Measurements from ENCODE around the gene SVBP.

Gene SVBP

DNA sequence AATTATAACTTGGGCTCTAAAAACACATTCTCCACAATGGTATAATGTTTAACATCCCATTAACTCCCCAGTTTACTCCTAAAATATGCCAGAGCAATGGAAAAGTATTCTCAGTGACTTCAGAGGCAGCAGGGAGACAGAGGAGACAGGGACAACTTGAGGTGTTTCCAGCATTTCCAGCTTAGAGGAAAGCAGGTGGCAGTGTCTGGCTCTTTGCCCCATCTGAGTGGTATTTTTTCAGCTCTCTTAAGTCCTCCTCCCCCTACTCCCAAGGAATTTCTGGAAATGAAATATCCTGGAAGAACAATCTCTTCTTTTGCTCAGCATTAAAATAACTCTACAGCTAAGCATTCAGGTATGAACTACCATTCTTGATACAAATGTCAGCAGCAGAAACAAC lies 11.0 kb downstream of the SVBP start:
- peaks cover 2% of the 10 kb centered on the region for H3K79me1 ChIP-seq (replicated peaks; ENCODE audit: low read length, poor library complexity, severe bottlenecking)
- H3K14ac ChIP-seq (ENCODE audit: low read length in 2 of 2), result no peak overlapping the region
- no peak overlapping the region for H3K4me3 ChIP-seq (ENCODE audit: insufficient read depth in 1 of 2, low read depth in 1 of 2, low read length in 2 of 2)
- H3K23ac ChIP-seq (ENCODE audit: low read length in 2 of 2), result no peak overlapping the region
- H3K4ac ChIP-seq (ENCODE audit: low read depth in 1 of 2, low read length in 2 of 2), result no peak overlapping the region
- H3K9ac ChIP-seq (ENCODE audit: low read length), result no peak overlapping the region
- H4K91ac ChIP-seq (ENCODE audit: low read length), result no peak overlapping the region
- no peaks in the 10 kb centered on the region for H3K27me3 ChIP-seq (ENCODE audit: control insufficient read depth in 1 of 2, insufficient read depth in 1 of 2, low read length in 2 of 2)
- no peak for DNase-seq
- no peak overlapping the region for H3K4me2 ChIP-seq (ENCODE audit: low read length, poor library complexity, severe bottlenecking)
- no peak overlapping the region for H4K8ac ChIP-seq (ENCODE audit: low read length)
- no peak overlapping the region for H3K27ac ChIP-seq (ENCODE audit: low read length, poor library complexity, severe bottlenecking)
- no peak overlapping the region for H2AK5ac ChIP-seq (ENCODE audit: low read length, severe bottlenecking)
- no peak overlapping the region for H2BK5ac ChIP-seq (ENCODE audit: low read depth, low read length, poor library complexity, severe bottlenecking)
- H2BK12ac ChIP-seq (ENCODE audit: low read length in 2 of 2), result no peak overlapping the region
- no peak overlapping the region for H3K18ac ChIP-seq (ENCODE audit: low read depth in 1 of 2, low read length in 2 of 2)
- H3K9me3 ChIP-seq (ENCODE audit: control insufficient read depth, low read length), result no peaks in the 10 kb centered on the region
- H2BK120ac ChIP-seq (ENCODE audit: low read depth, low read length), result no peak overlapping the region
- H3K36me3 ChIP-seq (ENCODE audit: control insufficient read depth in 1 of 2, insufficient read depth in 2 of 2, low read depth in 1 of 2, low read length in 2 of 2), result peaks cover 5 to 31% of the 10 kb centered on the region in 2 experiments
- H2BK15ac ChIP-seq (ENCODE audit: low read depth, poor library complexity, severe bottlenecking), result no peak overlapping the region
- no peaks in the 10 kb centered on the region for H3K4me1 ChIP-seq (ENCODE audit: control insufficient read depth, insufficient read depth, low read depth, low read length)
- H2AFZ ChIP-seq (ENCODE audit: low read depth, low read length), result no peak overlapping the region

DNA sequence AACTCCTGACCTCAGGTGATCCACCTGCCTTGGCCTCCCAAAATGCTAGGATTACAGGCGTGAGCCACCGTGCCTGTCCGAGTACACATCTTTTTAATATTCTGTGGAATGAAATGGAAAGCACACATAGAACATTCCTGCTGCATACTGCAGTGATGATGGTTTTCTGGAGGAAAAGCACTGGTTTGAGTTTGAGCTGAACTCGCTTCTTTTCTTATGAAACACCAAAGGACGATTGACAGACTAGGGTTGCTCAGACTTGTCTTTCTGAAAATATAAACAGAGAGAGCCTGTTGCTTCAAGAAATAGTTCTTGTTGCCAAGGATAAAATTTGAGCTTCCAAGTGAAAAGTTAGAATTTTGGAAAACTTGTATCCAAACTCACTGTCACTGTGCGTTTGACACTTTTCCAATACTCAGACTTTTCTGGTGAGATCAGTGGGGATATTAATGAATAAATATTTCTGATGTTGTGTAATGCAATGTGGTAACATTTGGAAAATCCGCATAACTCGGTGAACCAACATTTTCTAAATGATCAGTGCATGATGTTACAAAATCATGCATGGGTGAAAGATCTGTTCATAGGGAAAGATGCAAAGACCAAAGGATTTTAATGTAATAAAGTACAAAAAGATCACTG lies 15.2 kb downstream of the SVBP start:
- Histone ChIP-seq H3K9ac (ENCODE audit: low read length) (peak overlapping the region; percentile 80), H3K4me2 (ENCODE audit: low read length, poor library complexity, severe bottlenecking) (no peak overlapping the region), H2AK5ac (ENCODE audit: low read length, severe bottlenecking) (no peak overlapping the region), H3K27me3 (ENCODE audit: control insufficient read depth in 1 of 2, insufficient read depth in 1 of 2, low read length in 2 of 2) (no peaks in the 10 kb centered on the region), H4K91ac (ENCODE audit: low read length) (no peak overlapping the region), H3K36me3 (ENCODE audit: control insufficient read depth in 1 of 2, insufficient read depth in 2 of 2, low read depth in 1 of 2, low read length in 2 of 2) (peaks cover 5 to 17% of the 10 kb centered on the region in 2 experiments), H2BK15ac (ENCODE audit: low read depth, poor library complexity, severe bottlenecking) (no peak overlapping the region), H3K23ac (ENCODE audit: low read length in 2 of 2) (no peak overlapping the region), H2BK120ac (ENCODE audit: low read depth, low read length) (no peak overlapping the region), H3K14ac (ENCODE audit: low read length in 2 of 2) (no peak overlapping the region), H3K4me1 (ENCODE audit: control insufficient read depth, insufficient read depth, low read depth, low read length) (no peaks in the 10 kb centered on the region), H4K8ac (ENCODE audit: low read length) (no peak overlapping the region), H3K9me3 (ENCODE audit: control insufficient read depth, low read length) (no peaks in the 10 kb centered on the region), H2BK5ac (ENCODE audit: low read depth, low read length, poor library complexity, severe bottlenecking) (no peak overlapping the region), H3K79me1 (replicated peaks; ENCODE audit: low read length, poor library complexity, severe bottlenecking) (no peaks in the 10 kb centered on the region), H3K18ac (ENCODE audit: low read depth in 1 of 2, low read length in 2 of 2) (no peak overlapping the region), H2BK12ac (ENCODE audit: low read length in 2 of 2) (no peak overlapping the region), H2AFZ (ENCODE audit: low read depth, low read length) (no peak overlapping the region), H3K4me3 (ENCODE audit: insufficient read depth in 1 of 2, low read depth in 1 of 2, low read length in 2 of 2) (peak overlapping the region in 1 of 2 experiments; percentile 58), H3K27ac (ENCODE audit: low read length, poor library complexity, severe bottlenecking) (no peak overlapping the region), H3K4ac (ENCODE audit: low read depth in 1 of 2, low read length in 2 of 2) (no peak overlapping the region)
- no peak for DNase-seq
- WGBS, result 95% methylated on average over 8 of the region's 8 CpGs

DNA sequence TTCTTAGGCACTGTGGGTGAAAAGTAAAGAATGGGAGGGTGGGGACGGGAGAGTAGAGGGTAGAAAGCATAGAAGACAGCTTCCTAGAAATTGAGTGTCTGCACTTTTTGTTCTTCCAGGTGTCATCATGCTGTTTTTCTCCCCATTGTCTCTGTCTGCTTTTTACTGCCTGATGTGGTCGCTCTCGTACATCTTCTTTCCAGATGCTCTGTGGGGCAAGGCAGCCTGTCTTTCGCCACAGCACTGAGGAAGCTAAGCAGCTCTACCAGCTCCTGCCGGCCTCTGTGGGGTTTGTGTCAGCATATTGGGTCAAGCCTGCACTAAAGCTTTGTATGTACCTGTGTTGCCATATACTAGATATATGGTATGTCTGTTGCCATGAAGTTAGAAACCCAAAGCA lies 19.2 kb downstream of the SVBP start:
- no peak overlapping the region for H3K18ac ChIP-seq (ENCODE audit: low read depth in 1 of 2, low read length in 2 of 2)
- no peak overlapping the region for H2AK5ac ChIP-seq (ENCODE audit: low read length, severe bottlenecking)
- no peak overlapping the region for H3K4me2 ChIP-seq (ENCODE audit: low read length, poor library complexity, severe bottlenecking)
- no peak overlapping the region for H2BK120ac ChIP-seq (ENCODE audit: low read depth, low read length)
- H2BK12ac ChIP-seq (ENCODE audit: low read length in 2 of 2), result no peak overlapping the region
- no peaks in the 10 kb centered on the region for H3K4me1 ChIP-seq (ENCODE audit: control insufficient read depth, insufficient read depth, low read depth, low read length)
- H4K8ac ChIP-seq (ENCODE audit: low read length), result no peak overlapping the region
- no peak overlapping the region for H3K23ac ChIP-seq (ENCODE audit: low read length in 2 of 2)
- H2AFZ ChIP-seq (ENCODE audit: low read depth, low read length), result no peak overlapping the region
- 94% methylated on average over 5 of the region's 5 CpGs for WGBS
- H4K91ac ChIP-seq (ENCODE audit: low read length), result no peak overlapping the region
- no peak for DNase-seq
- H3K79me1 ChIP-seq (replicated peaks; ENCODE audit: low read length, poor library complexity, severe bottlenecking), result no peaks in the 10 kb centered on the region
- H3K4me3 ChIP-seq (ENCODE audit: insufficient read depth in 1 of 2, low read depth in 1 of 2, low read length in 2 of 2), result no peak overlapping the region
- H3K9me3 ChIP-seq (ENCODE audit: control insufficient read depth, low read length), result no peaks in the 10 kb centered on the region
- H3K27ac ChIP-seq (ENCODE audit: low read length, poor library complexity, severe bottlenecking), result no peak overlapping the region
- H3K14ac ChIP-seq (ENCODE audit: low read length in 2 of 2), result no peak overlapping the region
- no peaks in the 10 kb centered on the region for H3K36me3 ChIP-seq (ENCODE audit: control insufficient read depth in 1 of 2, insufficient read depth in 2 of 2, low read depth in 1 of 2, low read length in 2 of 2)
- no peak overlapping the region for H2BK5ac ChIP-seq (ENCODE audit: low read depth, low read length, poor library complexity, severe bottlenecking)
- H3K9ac ChIP-seq (ENCODE audit: low read length), result no peak overlapping the region
- H3K4ac ChIP-seq (ENCODE audit: low read depth in 1 of 2, low read length in 2 of 2), result no peak overlapping the region
- H3K27me3 ChIP-seq (ENCODE audit: control insufficient read depth in 1 of 2, insufficient read depth in 1 of 2, low read length in 2 of 2), result peaks cover 0 to 3% of the 10 kb centered on the region in 2 experiments
- no peak overlapping the region for H2BK15ac ChIP-seq (ENCODE audit: low read depth, poor library complexity, severe bottlenecking)

DNA sequence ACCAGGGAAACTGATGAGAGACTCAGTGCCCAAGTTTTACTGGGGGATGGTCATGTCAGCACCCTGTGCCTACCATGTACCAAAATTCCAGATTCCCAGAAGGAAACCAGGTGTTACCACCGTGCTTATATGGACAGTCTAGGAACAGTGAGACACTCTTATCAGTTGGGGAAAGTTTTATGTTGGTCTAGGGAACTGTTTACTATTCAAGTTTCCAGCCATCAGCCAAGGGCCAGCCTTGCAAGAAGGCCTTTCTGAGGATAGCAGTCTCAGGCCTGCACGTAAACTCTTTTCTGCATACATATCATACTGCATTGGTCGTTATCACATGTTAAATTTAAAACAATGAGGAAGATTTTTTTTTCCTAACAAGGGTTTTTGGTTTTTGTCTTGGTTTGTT lies 19.8 kb downstream of the SVBP start:
- Histone ChIP-seq H2AK5ac (ENCODE audit: low read length, severe bottlenecking) (no peak overlapping the region), H3K23ac (ENCODE audit: low read length in 2 of 2) (no peak overlapping the region), H2BK120ac (ENCODE audit: low read depth, low read length) (no peak overlapping the region), H2BK12ac (ENCODE audit: low read length in 2 of 2) (no peak overlapping the region), H3K79me1 (replicated peaks; ENCODE audit: low read length, poor library complexity, severe bottlenecking) (no peaks in the 10 kb centered on the region), H3K36me3 (ENCODE audit: control insufficient read depth in 1 of 2, insufficient read depth in 2 of 2, low read depth in 1 of 2, low read length in 2 of 2) (no peaks in the 10 kb centered on the region), H2AFZ (ENCODE audit: low read depth, low read length) (no peak overlapping the region), H3K9me3 (ENCODE audit: control insufficient read depth, low read length) (no peaks in the 10 kb centered on the region), H3K14ac (ENCODE audit: low read length in 2 of 2) (no peak overlapping the region), H4K8ac (ENCODE audit: low read length) (no peak overlapping the region), H2BK5ac (ENCODE audit: low read depth, low read length, poor library complexity, severe bottlenecking) (no peak overlapping the region), H3K4me3 (ENCODE audit: insufficient read depth in 1 of 2, low read depth in 1 of 2, low read length in 2 of 2) (no peak overlapping the region), H3K4me2 (ENCODE audit: low read length, poor library complexity, severe bottlenecking) (no peak overlapping the region), H4K91ac (ENCODE audit: low read length) (no peak overlapping the region), H3K4ac (ENCODE audit: low read depth in 1 of 2, low read length in 2 of 2) (no peak overlapping the region), H3K18ac (ENCODE audit: low read depth in 1 of 2, low read length in 2 of 2) (no peak overlapping the region), H3K27me3 (ENCODE audit: control insufficient read depth in 1 of 2, insufficient read depth in 1 of 2, low read length in 2 of 2) (peaks cover 0 to 3% of the 10 kb centered on the region in 2 experiments), H3K27ac (ENCODE audit: low read length, poor library complexity, severe bottlenecking) (no peak overlapping the region), H2BK15ac (ENCODE audit: low read depth, poor library complexity, severe bottlenecking) (no peak overlapping the region), H3K9ac (ENCODE audit: low read length) (no peak overlapping the region), H3K4me1 (ENCODE audit: control insufficient read depth, insufficient read depth, low read depth, low read length) (no peaks in the 10 kb centered on the region)
- 100% methylated on average over 1 of the region's 3 CpGs for WGBS
- DNase-seq, result no peak

All from mesenchymal stem cell (in vitro differentiated cells and primary cell).